ENCODE results near the gene CAMTA1.
A peak's percentile ranks its signal among the peaks of the same experiment; 100 is the strongest.
"Not testable (repeated sequence)": the region's sequence is repeated elsewhere in the genome, so short reads cannot be mapped to it uniquely, and the experiment has no call there.

Gene CAMTA1

GRCh38 chr1:6785318-6785727 lies at the start of gene CAMTA1:
Gene CAMTA1 (plus strand): TSS chr1:6785454. CDS start chr1:6785531, 77 bp downstream.
- peak in 1 of 2 donors; percentile 97 for DNase-seq (ENCODE audit: low read depth in 2 of 2)

- DNase-seq (ENCODE audit: low read depth in 2 of 2) = no peak
Observed at GRCh38 chr1:6738987-6739676, 46.1 kb upstream of the CAMTA1 start.

- not testable (repeated sequence) for DNase-seq (ENCODE audit: low read depth in 2 of 2)
Observed at GRCh38 chr1:6742676-6743188, 42.5 kb upstream of the CAMTA1 start.

- DNase-seq (ENCODE audit: low read depth in 2 of 2) = no peak
Observed at GRCh38 chr1:6743189-6744101, 41.8 kb upstream of the CAMTA1 start.

GRCh38 chr1:6745073-6745472 lies 40.2 kb upstream of the CAMTA1 start:
- DNase-seq (ENCODE audit: low read depth in 2 of 2) = peak in 1 of 2 donors; percentile 49

- no peak for DNase-seq (ENCODE audit: low read depth in 2 of 2)
Observed at GRCh38 chr1:6747674-6748073, 37.6 kb upstream of the CAMTA1 start.

GRCh38 chr1:6750490-6750889 lies 34.8 kb upstream of the CAMTA1 start:
- DNase-seq (ENCODE audit: low read depth in 2 of 2) = no peak

GRCh38 chr1:6753320-6754140 lies 31.7 kb upstream of the CAMTA1 start:
- DNase-seq (ENCODE audit: low read depth in 2 of 2) = no peak

GRCh38 chr1:6756457-6756856 lies 28.8 kb upstream of the CAMTA1 start:
- DNase-seq (ENCODE audit: low read depth in 2 of 2) = no peak

GRCh38 chr1:6757719-6758435 lies 27.4 kb upstream of the CAMTA1 start:
- DNase-seq (ENCODE audit: low read depth in 2 of 2) = no peak

- no peak for DNase-seq (ENCODE audit: low read depth in 2 of 2)
Observed at GRCh38 chr1:6761196-6761737, 24.0 kb upstream of the CAMTA1 start.

GRCh38 chr1:6762060-6762459 lies 23.2 kb upstream of the CAMTA1 start:
- DNase-seq (ENCODE audit: low read depth in 2 of 2) = no peak

GRCh38 chr1:6770751-6771440 lies 14.4 kb upstream of the CAMTA1 start:
- no peak for DNase-seq (ENCODE audit: low read depth in 2 of 2)

GRCh38 chr1:6771441-6771769 lies 13.8 kb upstream of the CAMTA1 start:
- DNase-seq (ENCODE audit: low read depth in 2 of 2) = no peak

GRCh38 chr1:6774381-6774780 lies 10.9 kb upstream of the CAMTA1 start:
- DNase-seq (ENCODE audit: low read depth in 2 of 2) = no peak

- no peak for DNase-seq (ENCODE audit: low read depth in 2 of 2)
Observed at GRCh38 chr1:6775261-6776043, 9.8 kb upstream of the CAMTA1 start.

- no peak for DNase-seq (ENCODE audit: low read depth in 2 of 2)
Observed at GRCh38 chr1:6776389-6776788, 8.9 kb upstream of the CAMTA1 start.

GRCh38 chr1:6776895-6777294 lies 8.4 kb upstream of the CAMTA1 start:
- no peak for DNase-seq (ENCODE audit: low read depth in 2 of 2)

GRCh38 chr1:6777813-6778212 lies 7.4 kb upstream of the CAMTA1 start:
- DNase-seq (ENCODE audit: low read depth in 2 of 2) = no peak

Measured in stimulated activated CD4-positive, alpha-beta T cell treated with anti-CD3 and anti-CD28 coated beads, Interleukin-4, amount 100 ng/mL, for 48 hours (primary cell).